ENCODE data around the gene LRP6. TPM values are rescaled to one million over a fixed set of nuclear protein-coding genes. Genes with fewer than 3 reads are reported as not detected.
"Not testable (repeated sequence)": the region's sequence is repeated elsewhere in the genome, so short reads cannot be mapped to it uniquely, and the experiment has no call there.

Gene LRP6
- total RNA-seq, 4 donors from 2014 or later = 15.1 to 25.9 (median 22.0) TPM

DNA sequence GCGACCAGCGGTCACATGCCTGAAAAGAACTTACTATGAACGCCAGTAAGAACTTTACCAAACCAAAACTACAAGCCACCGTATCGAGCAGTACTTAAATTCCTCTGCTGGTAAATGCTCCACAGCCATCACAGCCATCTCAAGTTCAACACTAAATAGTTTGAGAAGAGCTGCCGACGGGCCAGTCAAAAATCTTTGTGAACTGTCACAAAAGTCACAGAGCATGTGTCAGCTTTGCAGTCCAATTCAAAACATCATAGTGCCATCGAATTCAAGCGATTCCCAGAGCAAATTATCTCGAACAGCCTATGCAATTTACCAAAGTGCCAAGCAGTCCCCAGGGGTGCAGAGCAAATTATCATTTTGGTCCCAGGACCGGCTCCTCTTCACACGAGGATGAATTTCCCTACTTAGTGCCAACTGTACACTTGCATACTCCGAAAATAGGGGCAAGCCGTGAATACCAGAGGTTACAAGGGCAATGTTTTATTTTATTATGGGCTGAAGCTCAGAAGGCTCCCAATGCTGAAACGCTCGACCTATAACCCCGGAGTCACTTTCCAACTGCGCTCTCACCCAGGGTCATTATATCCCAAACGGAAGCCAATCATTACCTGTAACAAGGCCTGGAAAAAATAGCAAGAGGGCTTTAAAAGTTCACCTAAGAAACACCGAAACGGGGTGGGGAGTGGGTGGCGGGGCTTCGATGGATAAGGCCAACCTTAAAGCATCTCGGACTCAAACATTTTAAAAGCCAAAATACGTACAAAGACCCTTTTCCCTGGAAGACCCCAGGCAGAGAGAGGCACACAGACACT lies 1.1 kb downstream of the LRP6 start:
- no peak for DNase-seq (ENCODE audit: low spot score)
- TF ChIP-seq, protein P1, sequence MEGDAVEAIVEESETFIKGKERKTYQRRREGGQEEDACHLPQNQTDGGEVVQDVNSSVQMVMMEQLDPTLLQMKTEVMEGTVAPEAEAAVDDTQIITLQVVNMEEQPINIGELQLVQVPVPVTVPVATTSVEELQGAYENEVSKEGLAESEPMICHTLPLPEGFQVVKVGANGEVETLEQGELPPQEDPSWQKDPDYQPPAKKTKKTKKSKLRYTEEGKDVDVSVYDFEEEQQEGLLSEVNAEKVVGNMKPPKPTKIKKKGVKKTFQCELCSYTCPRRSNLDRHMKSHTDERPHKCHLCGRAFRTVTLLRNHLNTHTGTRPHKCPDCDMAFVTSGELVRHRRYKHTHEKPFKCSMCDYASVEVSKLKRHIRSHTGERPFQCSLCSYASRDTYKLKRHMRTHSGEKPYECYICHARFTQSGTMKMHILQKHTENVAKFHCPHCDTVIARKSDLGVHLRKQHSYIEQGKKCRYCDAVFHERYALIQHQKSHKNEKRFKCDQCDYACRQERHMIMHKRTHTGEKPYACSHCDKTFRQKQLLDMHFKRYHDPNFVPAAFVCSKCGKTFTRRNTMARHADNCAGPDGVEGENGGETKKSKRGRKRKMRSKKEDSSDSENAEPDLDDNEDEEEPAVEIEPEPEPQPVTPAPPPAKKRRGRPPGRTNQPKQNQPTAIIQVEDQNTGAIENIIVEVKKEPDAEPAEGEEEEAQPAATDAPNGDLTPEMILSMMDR (IDR thresholded peaks at IDR 0.05) = no peak
- ATAC-seq (ENCODE audit: low FRiP score) = no peak

DNA sequence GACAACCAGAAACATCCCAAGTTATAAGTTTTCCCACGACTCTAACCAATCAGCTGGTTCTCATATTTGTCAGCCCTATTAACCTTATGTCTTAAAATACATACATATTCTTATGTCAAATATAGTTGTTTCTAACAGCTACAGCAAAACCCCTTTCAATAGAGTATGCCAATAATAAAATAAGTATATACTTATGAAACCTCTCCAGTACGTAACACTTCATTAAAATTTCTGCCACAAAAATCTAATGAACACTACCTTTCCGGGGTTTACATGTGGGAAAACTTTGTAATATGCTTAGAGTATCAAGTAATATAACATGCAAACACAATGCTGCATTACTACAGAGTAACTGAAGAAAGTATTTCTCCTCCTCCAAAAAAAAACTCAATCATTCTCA lies 1.8 kb downstream of the LRP6 start:
- ATAC-seq (ENCODE audit: low FRiP score) (no peak), DNase-seq (ENCODE audit: low spot score) (no peak)
- TF ChIP-seq, protein P1 (IDR thresholded peaks at IDR 0.05) = no peak

DNA sequence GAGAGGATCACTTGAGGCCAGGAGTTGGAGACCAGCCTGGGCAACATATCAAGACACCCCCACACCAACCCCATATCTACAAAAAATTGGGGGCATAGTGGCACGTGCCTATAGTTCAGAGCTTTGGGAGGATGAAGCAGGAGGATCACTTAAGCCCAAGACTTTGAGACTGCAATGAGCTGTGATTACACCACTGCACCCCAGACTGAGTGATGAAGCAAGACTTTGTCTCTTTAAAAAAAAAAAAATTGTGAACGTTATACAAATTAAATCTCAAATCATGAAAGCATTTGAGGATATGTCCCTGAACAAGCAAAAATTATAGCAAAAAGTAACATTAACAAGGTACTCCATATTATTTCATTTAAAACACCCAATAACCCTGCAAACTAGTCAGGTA lies 2.9 kb downstream of the LRP6 start:
- TF ChIP-seq, protein P1 (IDR thresholded peaks at IDR 0.05) = no peak
- DNase-seq (ENCODE audit: low spot score) = no peak
- ATAC-seq (ENCODE audit: low FRiP score) = no peak

DNA sequence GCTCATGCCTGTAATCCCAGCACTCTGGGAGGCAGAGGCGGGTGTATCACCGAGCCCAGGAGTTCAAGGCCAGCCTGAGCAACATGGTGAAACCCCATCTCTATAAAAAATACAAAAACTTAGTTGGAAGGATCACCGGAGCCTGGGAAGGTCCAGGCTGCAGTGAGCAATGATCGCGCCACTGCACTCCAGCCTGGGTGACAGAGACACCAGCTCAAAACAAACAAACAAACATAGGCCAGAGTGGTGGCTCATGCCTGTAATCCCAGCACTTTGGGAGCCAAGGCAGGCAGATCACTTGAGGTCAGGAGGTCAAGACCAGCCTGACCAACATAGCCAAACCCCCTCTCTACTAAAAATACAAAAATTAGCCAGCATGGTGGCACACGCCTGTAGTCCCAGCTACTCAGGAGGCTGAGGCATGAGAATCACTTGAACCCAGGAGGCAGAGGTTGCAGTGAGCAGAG lies 10.5 kb downstream of the LRP6 start:
- ATAC-seq (ENCODE audit: low FRiP score) = not testable (repeated sequence)

DNA sequence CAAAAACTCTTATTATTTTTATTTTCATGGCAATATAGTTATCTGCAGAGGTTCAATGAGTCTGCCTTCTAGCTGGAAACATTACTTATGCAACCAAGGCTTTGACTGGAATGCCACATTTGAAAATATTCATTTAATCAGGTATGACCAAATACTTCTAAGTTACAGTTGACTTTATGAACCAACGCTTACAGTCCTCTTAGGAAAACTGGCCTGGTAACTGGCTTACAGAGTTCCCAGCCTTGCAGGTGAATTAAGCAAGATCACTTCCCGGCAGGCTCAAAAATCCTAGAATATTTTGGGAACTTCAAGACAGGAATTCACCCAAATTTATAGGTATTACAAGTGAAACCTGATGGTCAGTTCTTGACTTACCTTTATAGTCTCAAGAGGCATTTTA lies 12.3 kb downstream of the LRP6 start:
- no peak for DNase-seq (ENCODE audit: low spot score)
- ATAC-seq (ENCODE audit: low FRiP score) = no peak
- TF ChIP-seq, protein P1 (IDR thresholded peaks at IDR 0.05) = no peak

More for the DNA sequence above, 10.5 kb downstream of the LRP6 start:
- DNase-seq (ENCODE audit: low spot score) = not testable (repeated sequence)

DNA sequence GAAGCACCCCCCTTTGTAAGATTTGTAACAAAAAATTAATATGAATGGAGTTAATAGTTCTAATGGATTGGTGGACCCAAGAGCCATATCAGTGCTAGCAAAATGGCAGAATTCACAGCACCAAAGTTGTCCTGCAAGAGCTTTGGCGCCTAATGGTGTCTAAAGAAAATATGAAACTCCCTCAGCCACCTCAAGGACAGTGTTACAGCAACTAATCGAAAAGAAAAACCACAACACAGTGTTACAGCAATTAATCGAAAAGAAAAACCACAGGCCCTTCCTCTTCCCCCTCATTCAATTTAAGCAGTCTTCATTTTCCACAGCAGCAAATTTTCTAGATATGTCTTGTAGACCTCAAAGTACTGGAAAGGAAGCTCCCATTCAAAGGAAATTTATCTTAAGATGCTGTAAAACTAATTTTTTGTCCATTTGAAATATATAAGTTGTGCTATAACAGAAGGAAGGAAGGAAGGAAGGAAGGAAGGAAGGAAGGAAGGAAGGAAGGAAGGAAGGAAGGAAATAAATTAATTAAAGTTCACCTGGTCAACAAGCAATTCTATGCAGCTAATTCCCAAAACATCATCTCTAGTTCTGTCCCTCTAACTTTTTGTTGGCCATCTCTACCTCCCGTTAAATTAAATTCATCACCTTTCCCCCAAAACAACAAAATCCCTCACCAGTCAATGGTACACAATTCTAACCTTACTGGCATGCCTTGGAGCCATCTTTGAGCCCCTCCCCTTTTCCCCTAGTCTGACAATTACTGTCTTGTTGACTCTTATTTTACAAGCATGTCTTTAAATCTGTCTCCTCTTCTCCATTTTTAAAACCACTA lies 17.4 kb downstream of the LRP6 start:
- ATAC-seq (ENCODE audit: low FRiP score) (no peak), DNase-seq (ENCODE audit: low spot score) (no peak)
- TF ChIP-seq, protein P1 (IDR thresholded peaks at IDR 0.05) = no peak

DNA sequence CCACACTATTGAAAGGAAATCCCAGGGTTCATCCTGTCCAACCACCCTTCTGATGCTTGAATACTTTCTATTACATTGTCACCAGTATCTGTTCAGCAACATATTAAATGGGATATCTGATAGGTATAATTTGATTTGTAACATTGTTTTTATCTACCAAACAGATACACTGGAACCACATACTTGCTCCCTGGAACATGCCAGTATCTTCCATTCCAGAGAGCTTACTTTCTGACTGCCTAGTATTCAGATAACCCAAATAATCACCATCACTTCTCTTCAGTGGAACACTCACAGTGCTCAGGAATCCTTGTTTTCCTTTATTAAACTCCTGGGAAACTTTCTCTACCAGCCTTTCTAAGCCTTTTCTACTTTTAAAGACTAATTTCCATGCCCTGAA lies 19.3 kb downstream of the LRP6 start:
- no peak for ATAC-seq (ENCODE audit: low FRiP score)
- TF ChIP-seq, protein P1 (IDR thresholded peaks at IDR 0.05) = no peak
- no peak for DNase-seq (ENCODE audit: low spot score)
